Hematopoietic multipotent progenitor cell treated with erythropoietin and hydrocortisone succinate and interleukin-3 and kit ligand, for 8 days (in vitro differentiated cells): ENCODE data around the gene SYCE3.
"Not testable (repeated sequence)": the region's sequence is repeated elsewhere in the genome, so short reads cannot be mapped to it uniquely, and the experiment has no call there.

Experiments used
- DNase-seq: peaks from one replicate; pipeline ENCODE4 v3.0.0-alpha.2; 2015

SYCE3 gene

DNA sequence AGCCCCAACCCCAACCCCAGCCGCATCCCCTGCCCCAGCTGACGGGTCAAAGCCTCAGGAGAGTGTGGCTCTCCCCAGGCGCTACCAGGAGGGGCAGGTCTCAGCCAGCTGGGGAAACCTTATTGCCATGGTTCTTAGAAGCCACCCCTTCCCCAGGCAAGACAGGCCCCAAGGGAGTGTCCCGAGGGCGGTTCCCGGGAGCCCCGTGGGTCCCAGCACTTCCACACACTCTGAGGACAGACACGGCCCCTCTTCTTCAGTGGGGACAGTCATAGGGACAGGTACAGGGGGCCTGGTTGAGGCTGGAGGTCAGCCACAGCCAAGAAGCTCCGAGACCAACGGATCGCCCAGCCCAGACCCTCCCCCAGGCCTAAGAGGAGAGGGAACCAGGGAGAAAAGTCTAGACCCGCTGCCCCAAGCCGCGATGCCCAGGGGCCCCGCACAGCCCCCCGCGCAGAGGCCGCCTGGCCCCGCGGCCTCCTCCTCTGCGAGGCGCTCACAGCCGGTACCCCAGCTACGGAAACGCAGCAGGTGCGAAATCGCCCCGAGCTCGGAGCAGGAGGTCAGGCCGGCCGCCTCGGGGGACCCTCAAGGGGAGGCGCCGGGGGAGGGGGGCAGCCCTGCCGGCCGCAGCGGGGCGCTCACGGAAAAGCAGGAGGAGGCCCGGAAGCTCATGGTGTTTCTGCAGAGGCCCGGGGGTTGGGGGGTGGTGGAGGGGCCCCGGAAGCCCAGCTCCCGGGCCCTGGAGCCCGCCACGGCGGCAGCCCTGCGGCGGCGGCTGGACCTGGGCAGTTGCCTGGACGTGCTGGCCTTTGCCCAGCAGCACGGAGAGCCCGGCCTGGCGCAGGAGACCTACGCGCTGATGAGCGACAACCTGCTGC, 14.4 kb downstream of the SYCE3 start:
- no peak for DNase-seq

DNA sequence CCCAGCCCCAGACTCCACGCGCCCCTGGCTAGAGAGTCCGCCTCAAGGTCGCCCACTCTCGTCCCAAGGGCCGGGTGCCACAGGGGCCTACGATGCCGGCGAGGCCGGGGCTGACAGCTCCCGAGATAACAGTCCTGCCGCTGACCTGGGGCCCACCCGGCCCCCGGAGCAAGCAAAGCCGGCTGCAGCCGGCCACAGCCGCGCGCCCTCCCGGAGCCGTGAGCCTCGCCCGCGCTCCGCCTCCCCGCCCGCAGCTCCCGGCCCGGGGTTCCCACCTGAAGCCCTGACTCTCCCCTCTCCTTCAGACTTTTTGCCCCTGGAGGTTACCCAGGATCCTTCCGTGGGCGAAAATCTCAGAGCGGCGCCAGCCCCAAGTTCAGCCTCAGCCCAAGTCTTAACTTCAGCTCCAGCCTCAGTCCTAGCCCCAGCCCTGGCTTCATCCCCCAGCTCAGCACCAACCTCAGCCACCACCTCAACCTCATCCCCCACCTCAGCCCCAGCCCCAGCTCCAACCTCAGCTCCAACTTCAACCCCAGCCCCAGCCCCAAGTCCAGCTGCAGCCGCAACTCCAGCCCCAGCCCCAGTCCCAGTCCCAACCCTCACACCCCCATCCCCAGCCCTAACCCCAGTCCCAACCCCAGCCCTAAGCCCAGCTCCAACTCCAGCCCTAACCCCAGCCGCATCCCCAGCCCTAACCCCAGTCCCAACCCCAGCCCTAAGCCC, 15.3 kb downstream of the SYCE3 start:
- DNase-seq = no peak

DNA sequence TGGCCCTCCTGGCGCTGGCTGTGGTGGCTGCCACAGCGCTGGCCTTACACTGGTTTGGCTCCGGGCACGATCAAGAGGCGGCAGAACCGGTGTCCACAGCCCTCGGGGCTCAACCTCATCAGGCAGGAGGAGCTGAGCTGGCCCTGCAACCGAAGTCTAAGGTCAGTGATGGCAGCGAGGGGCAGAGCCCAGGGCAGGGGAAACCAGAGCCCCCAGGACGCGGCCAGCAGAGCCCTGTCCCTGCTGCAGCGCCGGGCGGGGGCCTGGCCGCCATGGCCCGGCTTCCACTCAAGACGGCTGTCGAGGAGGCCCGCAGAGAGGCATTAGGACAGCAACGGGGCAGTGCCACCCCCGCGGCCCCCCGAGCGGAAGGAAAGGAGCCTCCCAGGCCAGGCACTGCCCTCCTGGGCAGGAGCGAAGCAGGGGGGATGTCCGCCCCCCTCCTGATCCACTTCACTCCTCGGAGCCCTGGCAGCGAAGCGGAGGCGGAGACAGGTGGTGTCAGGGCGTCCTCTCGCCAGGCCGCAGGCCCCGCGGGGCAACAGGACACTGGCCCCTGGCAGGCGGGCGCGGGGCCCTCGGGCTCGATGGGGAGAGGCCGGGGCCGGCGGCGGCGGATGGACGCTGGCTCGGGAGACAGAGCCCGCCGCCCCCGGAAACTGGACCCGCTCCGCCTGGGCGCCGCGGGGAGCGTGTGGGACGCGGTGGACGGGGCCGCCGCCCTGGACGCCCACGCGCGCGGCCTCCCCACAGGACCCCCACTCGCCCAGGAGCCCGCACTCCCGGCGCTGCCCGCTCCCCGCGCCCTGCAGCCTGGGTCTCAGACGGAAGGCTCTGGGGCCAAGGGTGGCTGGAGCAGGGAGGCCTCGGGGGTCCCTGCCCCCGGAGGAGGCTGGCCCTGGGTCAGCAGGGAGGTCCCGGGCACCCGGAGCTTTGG, 16.1 kb downstream of the SYCE3 start:
- no peak for DNase-seq

DNA sequence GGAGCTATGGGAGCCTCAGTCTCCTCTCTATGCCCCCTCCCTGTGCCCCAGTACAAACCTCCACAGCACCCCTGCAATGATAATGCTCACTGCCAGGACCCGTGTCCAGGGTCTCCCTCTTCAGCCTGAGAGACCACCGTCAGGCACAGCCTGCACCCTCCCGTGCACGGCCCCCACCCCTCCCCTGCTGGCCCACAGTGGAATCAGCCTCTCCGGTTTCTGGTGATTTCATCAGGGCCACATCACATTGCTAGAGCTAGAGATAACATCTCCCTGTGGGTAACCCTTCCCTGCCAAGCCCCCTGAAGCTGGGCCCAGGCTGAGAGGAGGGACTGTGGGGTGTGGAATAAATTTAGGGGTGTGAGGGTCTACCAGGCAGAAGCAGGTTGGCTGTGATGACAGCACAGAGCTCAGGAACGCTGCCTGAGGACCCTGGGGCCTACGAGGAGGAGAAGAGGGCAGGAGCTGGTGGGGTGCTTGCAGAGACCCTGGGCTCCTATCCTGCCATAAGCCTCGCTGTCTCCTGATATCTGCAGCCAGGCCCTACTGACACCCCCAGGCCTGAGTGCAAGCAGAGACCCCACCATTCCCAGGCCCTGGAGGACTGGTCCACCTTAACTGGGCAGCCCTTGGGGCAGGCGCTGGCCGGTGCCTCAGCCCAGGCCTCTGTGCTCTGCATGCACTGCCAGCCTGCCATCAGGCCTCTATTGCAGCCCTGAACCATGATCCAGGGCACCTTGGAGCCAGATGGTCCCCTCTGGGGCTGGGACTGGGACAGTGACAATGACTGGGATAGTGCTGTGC, 17.0 kb downstream of the SYCE3 start, which contains the start of gene KLHDC7B:
KLHDC7B (plus strand) TSS at position 378 of the 804 bp plus-strand sequence; CDS start at position 723, 345 bp downstream.
- no peak for DNase-seq

DNA sequence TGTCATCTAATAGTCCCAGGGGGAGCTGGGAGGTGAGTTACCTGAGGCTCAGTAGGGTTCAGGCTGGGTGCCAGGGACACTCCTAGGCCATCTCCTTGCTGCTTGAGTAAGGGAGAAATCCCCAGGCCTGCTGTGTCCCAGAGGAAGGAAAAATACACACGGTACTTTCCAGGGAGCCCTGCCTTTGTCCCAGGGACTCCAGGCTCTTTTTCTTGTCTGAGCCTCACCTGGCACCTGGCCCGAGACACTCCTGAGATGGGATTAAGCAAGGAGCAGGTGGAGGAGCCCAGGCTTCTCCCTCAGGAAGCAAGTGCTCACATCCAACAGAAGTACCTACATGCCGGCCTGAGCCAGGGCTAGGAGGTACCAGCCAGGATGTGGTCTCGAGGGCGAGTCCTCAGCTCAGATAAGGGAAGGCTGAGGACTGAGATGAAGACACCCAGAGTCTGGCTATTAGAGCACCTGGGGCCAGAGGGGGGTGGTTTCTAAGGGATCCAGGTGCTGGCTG, 17.9 kb downstream of the SYCE3 start:
- DNase-seq = no peak

DNA sequence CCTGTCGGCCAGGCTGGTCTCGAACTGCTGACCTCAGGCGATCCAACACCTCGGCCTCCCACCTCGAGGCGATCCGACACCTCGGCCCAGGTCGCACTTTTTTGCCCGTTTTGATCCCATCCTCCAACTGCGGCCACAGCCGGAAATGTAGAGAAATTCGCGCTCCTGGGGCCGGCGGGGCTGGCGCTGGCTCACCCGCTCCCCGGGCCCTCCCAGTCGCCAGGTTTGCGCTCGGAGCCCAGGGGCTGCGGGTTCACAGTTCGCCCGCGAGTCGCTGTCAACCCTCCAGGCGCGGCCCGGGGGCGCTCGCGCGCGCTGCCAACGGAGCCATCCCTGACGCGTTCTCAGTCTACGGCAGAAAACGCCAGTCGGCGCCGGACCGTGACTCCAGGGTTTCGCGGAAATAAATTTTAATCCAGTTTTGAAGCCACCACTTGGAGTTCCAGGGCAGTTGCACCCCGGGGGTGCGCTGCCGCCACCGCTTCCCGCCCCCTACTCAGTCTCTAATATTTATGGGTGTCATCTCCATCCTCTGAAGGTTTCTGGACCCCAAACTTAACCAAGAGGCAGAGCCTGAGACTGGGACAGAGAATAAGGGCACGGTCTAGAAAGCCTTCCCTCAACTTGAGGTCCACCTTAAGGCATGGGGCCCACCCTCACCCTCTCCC, 18.5 kb downstream of the SYCE3 start:
- peak; percentile 65 for DNase-seq

DNA sequence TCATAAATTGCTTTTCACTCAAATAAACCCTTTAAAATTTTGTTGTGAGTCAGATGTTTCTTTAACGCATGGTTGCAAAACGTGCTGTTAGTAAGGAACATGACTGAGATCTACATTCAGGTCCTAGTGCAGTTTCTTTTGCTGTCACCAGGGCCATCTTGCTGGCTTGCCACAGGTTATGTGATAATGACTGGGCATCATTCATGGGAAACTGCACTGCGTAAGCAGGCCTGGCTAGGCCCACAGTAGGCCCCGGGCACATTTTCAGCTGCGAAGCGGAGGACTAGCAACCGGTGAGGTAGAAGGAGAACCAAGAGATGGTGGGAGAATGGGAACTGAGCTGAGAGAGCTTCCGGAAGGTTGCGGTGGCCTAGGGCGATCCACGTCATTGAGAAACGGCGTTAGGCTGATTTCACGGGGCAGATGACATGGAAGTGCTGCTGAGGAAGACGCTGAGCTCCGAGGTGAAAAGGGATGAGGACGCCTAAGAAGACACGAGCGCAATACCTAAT, 20.2 kb downstream of the SYCE3 start:
- DNase-seq = no peak

DNA sequence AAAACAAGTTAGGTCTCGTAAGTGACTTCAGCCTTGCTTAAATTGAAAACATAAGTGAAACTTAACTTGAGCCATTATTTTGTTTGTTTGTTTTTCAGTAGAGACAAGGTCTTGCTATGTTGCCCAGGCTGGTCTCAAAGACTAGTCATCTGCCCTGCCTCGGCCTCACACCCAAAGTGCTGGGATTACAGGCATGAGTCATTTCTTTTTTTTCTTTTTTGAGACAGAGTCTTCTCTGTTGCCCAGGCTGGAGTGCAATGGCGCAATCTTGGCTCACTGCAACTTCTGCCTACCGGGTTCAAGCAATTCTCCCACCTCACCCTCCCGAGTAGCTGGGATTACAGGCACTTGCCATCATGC, 21.1 kb downstream of the SYCE3 start:
- DNase-seq = not testable (repeated sequence)

DNA sequence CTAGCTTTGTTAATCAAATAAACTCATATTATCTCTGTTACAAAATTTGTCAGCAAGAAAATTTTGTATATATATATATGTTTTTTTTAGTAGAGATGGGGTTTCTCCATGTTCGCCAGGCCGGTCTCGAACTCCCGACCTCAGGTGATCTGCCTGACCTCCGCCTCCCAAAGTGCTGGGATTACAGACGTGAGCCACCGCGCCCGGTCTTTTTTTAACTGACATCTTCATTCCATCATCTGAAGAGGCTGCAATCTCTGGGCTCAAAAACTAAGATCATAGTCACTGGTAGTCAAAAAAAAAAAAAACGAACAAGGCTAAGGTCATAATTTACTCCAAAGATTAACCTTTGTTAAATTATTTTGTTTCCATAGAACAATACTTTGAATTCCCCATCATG, 22.3 kb downstream of the SYCE3 start:
- no peak for DNase-seq

DNA sequence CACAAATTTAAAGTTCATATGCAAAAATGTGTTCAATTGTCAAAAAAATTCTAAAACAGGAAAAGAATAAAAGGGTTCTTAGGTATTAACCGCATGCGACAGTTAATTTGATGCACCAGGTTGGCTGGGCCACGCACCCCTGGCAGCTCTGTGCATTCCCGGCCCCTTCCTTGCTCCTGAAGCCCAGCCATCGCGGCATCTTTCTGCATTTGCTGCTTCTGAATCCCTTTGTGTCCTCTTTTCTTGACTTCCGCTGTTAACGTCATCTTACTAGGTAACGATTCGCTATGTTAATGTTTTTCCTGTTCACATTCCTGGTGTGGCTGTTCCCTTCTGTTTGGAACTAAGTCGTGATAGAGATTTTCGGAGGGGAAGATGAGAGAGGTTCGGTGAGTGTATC, 25.0 kb downstream of the SYCE3 start:
- DNase-seq = no peak

DNA sequence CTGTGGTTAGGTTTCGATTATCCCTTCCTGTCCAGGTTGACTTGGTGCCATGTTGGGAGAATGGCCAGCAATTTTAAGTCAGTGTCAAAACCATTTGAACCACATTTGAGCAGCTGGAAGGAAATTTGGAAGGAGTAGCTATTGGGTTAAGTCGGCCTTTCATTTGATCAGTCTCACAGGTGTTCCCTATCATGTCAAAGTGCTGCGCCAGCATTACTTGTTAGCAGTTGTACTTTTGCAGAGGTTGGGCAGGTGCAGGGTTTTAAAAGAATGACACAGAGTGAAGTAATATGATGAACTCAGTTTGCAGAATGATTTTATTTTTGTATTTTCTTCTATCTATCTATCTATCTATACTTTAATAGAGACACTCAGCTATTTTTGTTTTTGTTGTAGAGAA, 26.5 kb downstream of the SYCE3 start:
- no peak for DNase-seq

DNA sequence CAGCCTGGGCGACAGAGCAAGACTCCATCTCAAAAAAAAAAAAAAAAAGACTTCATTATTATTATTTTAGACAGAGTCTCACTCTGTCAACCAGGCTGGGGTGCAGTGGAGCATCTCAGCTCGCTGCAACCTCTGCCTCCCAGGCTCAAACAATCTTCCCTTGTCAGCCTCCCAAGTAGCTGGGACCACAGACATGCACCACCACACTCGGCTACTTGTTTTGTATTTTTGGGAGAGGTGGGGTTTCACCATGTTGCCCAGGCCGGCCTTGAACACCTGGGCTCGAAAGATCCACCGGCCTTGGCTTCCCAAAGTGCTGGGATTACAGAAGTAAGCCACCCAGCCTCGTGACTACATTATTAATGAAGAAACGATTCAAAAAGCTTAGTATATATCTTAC, 27.6 kb downstream of the SYCE3 start:
- DNase-seq = no peak

DNA sequence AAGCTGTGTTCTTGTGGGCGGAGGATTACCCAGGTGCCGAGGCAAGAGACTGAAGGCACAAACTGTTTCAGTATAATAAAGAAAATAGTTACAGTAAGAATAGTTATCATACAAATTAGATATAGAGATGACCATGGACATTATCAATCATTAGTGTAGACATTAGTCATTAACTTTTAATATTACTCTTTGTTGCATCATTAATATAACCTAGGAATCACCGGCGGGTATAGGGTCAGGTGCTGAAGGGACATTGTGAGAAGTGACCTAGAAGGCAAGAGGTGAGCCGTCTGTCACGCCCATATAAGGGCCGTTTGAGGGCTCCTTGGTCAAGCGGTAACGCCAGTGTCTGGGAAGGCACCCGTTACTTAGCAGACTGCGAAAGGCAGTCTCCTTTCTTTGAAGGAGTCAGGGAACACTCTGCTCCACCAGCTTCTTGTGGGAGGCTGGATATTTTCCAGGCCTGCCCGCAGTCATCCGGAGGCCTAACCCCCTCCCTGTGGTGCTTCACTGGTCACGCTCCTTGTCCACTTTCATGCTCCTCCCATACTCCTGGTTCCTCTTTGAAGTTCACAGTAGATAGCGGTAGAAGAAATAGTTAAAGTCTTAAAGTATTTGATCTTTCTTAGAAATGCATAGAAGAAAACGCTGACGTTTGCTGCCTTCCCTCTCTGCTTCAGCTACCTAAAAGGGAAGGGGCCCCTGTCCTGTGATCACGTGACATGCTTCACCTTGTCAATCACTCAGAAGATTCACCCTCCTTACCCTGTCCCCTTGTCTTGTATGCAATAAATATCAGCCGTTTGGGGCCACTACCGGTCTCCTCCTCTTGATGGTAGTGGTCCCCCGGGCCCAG, 28.6 kb downstream of the SYCE3 start:
- not testable (repeated sequence) for DNase-seq

DNA sequence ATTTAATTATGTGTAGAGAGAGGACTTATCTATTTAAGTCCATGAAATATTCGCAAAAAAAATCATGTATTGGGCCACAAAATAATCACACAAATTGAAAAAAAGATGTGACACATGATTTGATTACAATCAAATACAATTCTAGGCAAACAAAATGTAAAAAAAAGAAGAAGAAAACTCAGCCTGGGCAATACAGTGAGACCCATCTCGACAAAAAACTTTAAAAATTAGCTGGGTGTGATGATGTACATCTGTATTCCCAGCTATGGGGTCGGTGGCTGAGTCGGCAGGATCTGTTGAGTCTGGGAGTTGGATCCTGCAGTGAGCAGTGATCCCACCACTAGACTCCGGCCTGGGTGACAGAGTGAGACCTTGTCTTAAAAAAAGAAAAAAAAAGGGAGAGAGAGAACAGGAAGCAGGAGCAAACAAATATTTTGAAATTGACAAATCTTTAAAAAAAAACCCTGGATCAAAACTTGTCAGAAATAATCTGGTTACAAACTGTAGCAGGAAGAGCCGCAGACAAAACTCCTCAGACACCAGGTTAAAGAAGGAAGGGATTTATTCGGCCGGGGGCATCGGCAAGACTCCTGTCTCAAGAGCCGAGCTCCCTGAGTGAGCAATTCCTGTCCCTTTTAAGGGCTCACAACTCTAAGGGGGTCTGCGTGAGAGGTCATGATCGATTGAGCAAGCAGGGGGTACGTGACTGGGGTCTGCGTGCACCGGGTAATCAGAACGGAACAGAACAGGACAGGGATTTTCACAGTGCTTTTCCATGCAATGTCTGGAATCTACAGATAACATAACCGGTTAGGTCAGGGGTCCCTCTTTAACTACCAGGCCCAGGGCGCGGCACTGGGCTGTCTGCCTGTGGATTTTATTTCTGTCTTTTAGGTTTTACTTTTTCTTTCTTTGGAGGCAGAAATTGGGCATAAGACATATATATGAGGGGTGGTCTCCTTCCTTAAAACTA, 29.6 kb downstream of the SYCE3 start:
- DNase-seq = no peak

DNA sequence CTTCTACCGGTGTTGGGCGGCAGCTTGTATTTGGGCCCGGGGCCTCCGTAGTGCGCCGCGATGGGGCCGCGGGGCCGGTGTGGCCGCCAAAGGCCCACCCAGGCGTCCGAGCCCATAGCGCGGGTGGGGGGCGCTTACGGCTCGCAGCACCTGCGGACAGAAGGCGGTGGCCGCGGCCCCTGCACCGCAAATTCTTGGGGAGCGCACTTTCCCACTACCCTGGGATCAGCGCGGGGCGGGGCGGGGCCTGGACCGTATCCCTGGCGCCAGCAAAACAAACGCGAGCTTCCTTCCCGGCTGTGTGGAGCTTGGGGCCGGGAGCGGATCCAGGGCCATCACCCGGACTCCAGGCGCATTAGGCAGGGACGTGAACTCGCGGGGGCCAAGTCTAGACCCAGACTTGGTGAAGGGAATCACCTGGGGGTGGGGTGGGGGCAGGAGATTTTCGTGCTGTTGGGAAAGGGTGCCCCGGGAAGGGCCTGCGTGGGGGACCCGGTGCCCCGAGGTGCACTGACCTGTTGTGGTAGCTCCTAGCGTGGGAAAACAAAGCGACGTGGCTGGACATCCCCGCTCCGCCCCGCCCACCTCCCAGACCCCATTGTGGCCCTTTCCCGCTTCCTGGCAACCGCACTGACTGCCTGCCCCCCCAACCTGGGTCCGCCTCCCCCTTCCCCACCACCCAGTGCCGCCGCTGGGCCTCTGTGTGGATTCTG, 30.6 kb downstream of the SYCE3 start:
- no peak for DNase-seq

DNA sequence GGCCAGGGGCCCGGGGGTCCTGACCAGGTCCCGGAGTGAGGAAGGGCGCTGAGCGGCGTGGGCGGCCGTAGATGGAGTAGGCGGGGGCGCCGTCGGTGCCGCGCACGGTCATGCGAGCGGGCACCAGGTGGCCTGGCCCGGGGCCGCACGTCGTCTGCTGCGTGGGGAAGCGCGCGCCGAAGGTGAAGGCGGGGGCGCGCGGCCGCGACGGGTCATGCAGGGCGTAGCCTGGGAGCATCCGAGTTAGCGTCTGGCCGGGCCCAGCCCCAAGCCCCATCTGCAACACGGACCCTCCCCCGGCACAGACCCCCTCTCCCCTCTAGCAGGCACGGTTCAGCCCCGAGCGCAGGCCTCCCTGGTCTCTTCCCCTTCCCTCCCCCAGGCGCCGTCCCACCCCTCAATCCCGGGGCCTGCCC, 31.2 kb downstream of the SYCE3 start:
- DNase-seq = no peak

DNA sequence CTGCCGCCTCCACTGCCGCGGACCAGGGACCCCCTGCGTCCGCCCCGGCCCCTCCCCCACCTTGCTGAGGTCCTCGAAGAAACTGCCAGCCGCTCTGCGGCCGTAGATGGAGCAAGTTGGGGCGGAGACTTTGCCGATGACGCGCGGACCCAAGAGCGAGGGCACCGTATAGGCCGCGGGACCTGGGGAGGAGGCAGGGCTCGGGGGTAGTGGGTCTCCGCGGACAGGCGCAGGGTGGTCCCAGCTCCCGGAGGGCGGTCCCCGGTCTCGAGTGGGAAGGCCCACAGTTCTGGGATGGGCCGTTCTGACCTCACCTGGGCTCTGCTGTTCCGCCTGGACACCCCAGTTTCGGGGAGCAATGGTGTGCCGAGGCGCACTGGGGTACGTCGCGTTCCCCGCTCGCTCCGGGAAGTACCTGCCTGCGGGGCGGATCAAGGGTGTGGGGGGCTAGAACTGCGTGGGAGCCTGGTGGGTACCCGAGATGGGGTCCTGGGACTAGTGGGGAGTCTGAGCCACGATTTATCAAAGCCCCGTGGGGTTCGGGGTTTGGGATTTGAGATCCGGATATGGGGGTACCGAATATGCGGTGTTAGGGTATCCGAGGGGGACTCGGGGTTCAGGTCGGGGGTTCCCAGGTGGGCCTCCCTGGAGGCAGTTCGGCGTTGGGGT, 31.7 kb downstream of the SYCE3 start:
- peak; percentile 85 for DNase-seq

DNA sequence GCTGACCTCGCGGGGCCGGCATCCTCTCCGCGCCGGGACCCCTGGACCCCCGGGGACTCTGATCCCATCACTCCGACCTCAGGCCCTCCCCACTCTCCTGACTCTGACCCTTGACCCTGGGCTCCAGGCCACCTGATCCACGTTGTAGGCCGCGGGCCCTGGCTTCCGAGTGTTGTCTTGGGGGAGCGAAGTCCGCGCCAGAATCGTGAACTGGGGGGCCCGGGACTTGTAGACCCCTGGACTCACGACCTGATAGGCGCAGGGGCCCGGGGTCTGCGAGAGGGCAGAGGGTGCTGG, 32.2 kb downstream of the SYCE3 start:
- peak; percentile 44 for DNase-seq
